ENCODE measurements around the gene CEMIP2.

The CEMIP2 gene

DNA sequence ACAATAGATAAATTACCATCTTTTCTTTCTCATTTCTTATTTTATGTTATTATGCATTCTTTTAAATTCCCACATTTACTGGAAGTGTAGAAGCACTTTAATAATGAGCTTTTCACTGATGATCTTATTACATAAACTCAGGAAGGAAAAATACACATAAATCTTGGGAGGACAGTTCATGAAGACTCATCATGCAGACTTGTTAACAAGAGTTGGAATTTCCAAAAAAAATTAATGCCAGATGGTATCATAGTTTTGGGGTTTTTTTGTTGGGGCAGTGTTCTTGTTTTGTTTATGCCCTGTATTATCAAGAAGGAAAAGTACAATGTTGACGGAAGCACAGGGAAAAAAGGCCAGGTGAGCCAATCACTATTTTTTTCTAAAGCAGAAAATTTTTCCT is 35.1 kb downstream of the CEMIP2 start:
- no peak for DNase-seq (ENCODE audit: low read depth in 1 of 2, low spot score in 1 of 2)
- no peaks in the 10 kb centered on the region for H3K27me3 ChIP-seq (ENCODE audit: insufficient read depth, poor library complexity, severe bottlenecking)
- TF ChIP-seq SPI1 (IDR thresholded peaks at IDR 0.05; ENCODE audit: borderline replicate concordance, low read depth) (no peak), CTCF (IDR thresholded peaks at IDR 0.05; ENCODE audit: insufficient read depth, low read length) (no peak), POLR2AphosphoS5 (IDR thresholded peaks at IDR 0.05; ENCODE audit: low read depth) (no peak), GABPA (IDR thresholded peaks at IDR 0.05; ENCODE audit: low read depth) (no peak)
- TF ChIP-seq, protein P1, sequence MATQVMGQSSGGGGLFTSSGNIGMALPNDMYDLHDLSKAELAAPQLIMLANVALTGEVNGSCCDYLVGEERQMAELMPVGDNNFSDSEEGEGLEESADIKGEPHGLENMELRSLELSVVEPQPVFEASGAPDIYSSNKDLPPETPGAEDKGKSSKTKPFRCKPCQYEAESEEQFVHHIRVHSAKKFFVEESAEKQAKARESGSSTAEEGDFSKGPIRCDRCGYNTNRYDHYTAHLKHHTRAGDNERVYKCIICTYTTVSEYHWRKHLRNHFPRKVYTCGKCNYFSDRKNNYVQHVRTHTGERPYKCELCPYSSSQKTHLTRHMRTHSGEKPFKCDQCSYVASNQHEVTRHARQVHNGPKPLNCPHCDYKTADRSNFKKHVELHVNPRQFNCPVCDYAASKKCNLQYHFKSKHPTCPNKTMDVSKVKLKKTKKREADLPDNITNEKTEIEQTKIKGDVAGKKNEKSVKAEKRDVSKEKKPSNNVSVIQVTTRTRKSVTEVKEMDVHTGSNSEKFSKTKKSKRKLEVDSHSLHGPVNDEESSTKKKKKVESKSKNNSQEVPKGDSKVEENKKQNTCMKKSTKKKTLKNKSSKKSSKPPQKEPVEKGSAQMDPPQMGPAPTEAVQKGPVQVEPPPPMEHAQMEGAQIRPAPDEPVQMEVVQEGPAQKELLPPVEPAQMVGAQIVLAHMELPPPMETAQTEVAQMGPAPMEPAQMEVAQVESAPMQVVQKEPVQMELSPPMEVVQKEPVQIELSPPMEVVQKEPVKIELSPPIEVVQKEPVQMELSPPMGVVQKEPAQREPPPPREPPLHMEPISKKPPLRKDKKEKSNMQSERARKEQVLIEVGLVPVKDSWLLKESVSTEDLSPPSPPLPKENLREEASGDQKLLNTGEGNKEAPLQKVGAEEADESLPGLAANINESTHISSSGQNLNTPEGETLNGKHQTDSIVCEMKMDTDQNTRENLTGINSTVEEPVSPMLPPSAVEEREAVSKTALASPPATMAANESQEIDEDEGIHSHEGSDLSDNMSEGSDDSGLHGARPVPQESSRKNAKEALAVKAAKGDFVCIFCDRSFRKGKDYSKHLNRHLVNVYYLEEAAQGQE (IDR thresholded peaks at IDR 0.05; ENCODE audit: insufficient replicate concordance, low read depth): no peak
- H3K4me3 ChIP-seq (replicated peaks; ENCODE audit: insufficient read depth, low read length): no peak overlapping the region
- no peak overlapping the region for H3K27ac ChIP-seq (replicated peaks)

DNA sequence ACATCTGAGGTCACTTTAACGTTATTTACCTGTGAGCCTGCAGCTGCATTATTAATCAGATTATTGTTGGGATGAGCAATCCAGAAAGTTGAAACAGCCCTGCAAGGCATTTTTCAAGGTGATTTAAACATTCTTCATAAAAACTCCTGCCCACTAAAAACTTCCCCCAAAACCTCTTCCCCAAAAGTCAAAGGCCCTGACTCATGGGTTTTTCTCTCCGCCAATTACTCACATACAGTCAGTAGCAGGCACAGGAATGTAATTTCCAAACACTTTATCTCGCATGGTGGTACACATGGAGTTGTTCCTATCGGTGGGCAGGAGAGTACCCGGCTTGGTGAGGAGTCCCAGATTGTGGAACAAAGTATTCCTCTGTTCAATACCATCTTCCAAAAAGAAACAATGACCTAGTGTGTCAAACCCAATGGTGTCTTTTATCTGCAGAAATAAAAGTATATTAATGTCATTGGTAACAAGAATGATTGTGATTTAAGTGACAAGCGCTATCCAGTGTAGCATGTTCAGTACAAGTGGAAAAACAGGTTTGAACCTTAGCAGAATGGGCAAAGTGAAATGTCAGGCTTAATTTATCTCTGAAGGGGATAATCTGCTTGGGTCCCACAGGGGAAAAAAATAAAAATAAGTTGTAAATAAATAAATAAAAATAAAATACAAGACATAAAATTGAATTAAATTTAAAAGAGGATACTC is 38.3 kb downstream of the CEMIP2 start:
- TF ChIP-seq SPI1 (IDR thresholded peaks at IDR 0.05; ENCODE audit: borderline replicate concordance, low read depth) (no peak), CTCF (IDR thresholded peaks at IDR 0.05; ENCODE audit: insufficient read depth, low read length) (no peak), POLR2AphosphoS5 (IDR thresholded peaks at IDR 0.05; ENCODE audit: low read depth) (no peak), GABPA (IDR thresholded peaks at IDR 0.05; ENCODE audit: low read depth) (no peak)
- TF ChIP-seq, protein P1 (IDR thresholded peaks at IDR 0.05; ENCODE audit: insufficient replicate concordance, low read depth): no peak
- Histone ChIP-seq H3K27ac (replicated peaks) (no peak overlapping the region), H3K27me3 (ENCODE audit: insufficient read depth, poor library complexity, severe bottlenecking) (no peaks in the 10 kb centered on the region), H3K4me3 (replicated peaks; ENCODE audit: insufficient read depth, low read length) (no peak overlapping the region)
- DNase-seq (ENCODE audit: low read depth in 1 of 2, low spot score in 1 of 2): no peak

- DNase-seq (ENCODE audit: low read depth in 1 of 2, low spot score in 1 of 2): no peak
- no peak overlapping the region for H3K27ac ChIP-seq (replicated peaks)
- TF ChIP-seq CTCF (IDR thresholded peaks at IDR 0.05; ENCODE audit: insufficient read depth, low read length) (no peak), SPI1 (IDR thresholded peaks at IDR 0.05; ENCODE audit: borderline replicate concordance, low read depth) (no peak), GABPA (IDR thresholded peaks at IDR 0.05; ENCODE audit: low read depth) (no peak), POLR2AphosphoS5 (IDR thresholded peaks at IDR 0.05; ENCODE audit: low read depth) (no peak)
- TF ChIP-seq, protein P1 (IDR thresholded peaks at IDR 0.05; ENCODE audit: insufficient replicate concordance, low read depth): no peak
Measured at GRCh38 chr9:71726723-71727122, 41.6 kb downstream of the CEMIP2 start.

More at GRCh38 chr9:71726723-71727122, 41.6 kb downstream of the CEMIP2 start:
- Histone ChIP-seq H3K4me3 (replicated peaks; ENCODE audit: insufficient read depth, low read length) (no peak overlapping the region), H3K27me3 (ENCODE audit: insufficient read depth, poor library complexity, severe bottlenecking) (no peaks in the 10 kb centered on the region)

Data from HL-60 (cell line).